GM12878 (cell line): ENCODE results near the gene HDAC9.

Source experiments
- ATF2 ChIP-seq: IDR thresholded peaks from 2 replicates; pipeline ENCODE4 v1.6.1; 2012; ENCODE audit warnings: low read length, inconsistent platforms
- BRCA1 ChIP-seq: IDR thresholded peaks from 2 replicates; pipeline ENCODE4 v1.6.1; 2011; ENCODE audit warnings: low read depth, low read length, improper control_type of control experiment
- CEBPB ChIP-seq, 2 experiments: fragments of 150-350 bp in 1 of 2; IDR thresholded peaks; 2 replicates each; pipeline ENCODE4 v1.6.1; 2012 to 2014; ENCODE audit warnings: low read depth in 2 of 2, low read length in 2 of 2, borderline replicate concordance in 1 of 2, inconsistent platforms in 1 of 2
- JUND ChIP-seq: IDR thresholded peaks from 2 replicates; pipeline ENCODE4 v1.6.1; 2012; ENCODE audit warnings: low read depth, mild to moderate bottlenecking, low read length, improper control_type of control experiment, moderate library complexity
- RCOR1 ChIP-seq: conservative IDR thresholded peaks from 2 replicates; pipeline ENCODE4 v1.6.1; 2012; ENCODE audit warnings: low read depth, low read length, improper control_type of control experiment
- REST ChIP-seq: IDR thresholded peaks from 2 replicates; pipeline ENCODE4 v1.6.1; 2012; ENCODE audit warnings: mild to moderate bottlenecking, low read depth, low read length

- TF ChIP-seq CEBPB (IDR thresholded peaks at IDR 0.05; ENCODE audit: borderline replicate concordance in 1 of 2, low read depth in 2 of 2, low read length in 2 of 2) (no peak), RCOR1 (no peak), REST (no peak), JUND (no peak), BRCA1 (no peak), ATF2 (no peak)
These were observed 465.2 kb downstream of the HDAC9 start for GRCh38 chr7:18960725-18961124.
